H9 (cell line): ENCODE data around the gene UBE3A. TPM values are rescaled to one million over a fixed set of nuclear protein-coding genes. Genes with fewer than 3 reads are reported as not detected.
A peak's percentile ranks its signal among the peaks of the same experiment; 100 is the strongest.

Experiments
- DNase-seq: peaks from one replicate; pipeline ENCODE4 v3.0.0-alpha.2; 2017
- H2AFZ ChIP-seq: one replicate; pipeline ENCODE4 v1.6.1; 2013; ENCODE audit warnings: mild to moderate bottlenecking, low read length, control low read depth, moderate library complexity
- H2AK5ac ChIP-seq: 2 replicates; pipeline ENCODE4 v1.6.1; 2013; ENCODE audit warnings: low read length, control low read depth, mixed read lengths; ENCODE audit not compliant: insufficient read length
- H2BK120ac ChIP-seq: one replicate; pipeline ENCODE4 v1.6.1; 2013; ENCODE audit warnings: low read depth, mild to moderate bottlenecking, low read length, control low read depth, inconsistent platforms; ENCODE audit not compliant: poor library complexity, severe bottlenecking
- H2BK12ac ChIP-seq: 2 replicates; pipeline ENCODE4 v1.6.1; 2013; ENCODE audit warnings: low read length, control low read depth, mixed read lengths, low read depth; ENCODE audit not compliant: insufficient read length
- H2BK15ac ChIP-seq: 2 replicates; pipeline ENCODE4 v1.6.1; 2013; ENCODE audit warnings: low read depth, low read length, control low read depth
- H2BK20ac ChIP-seq: one replicate; pipeline ENCODE4 v1.6.1; 2013; ENCODE audit warnings: low read depth, mild to moderate bottlenecking, low read length, control low read depth, inconsistent platforms; ENCODE audit not compliant: poor library complexity, severe bottlenecking
- H2BK5ac ChIP-seq: 2 replicates; pipeline ENCODE4 v1.6.1; 2013; ENCODE audit warnings: low read length, control low read depth, mixed read lengths; ENCODE audit not compliant: insufficient read length
- H3K14ac ChIP-seq: 2 replicates; pipeline ENCODE4 v1.6.1; 2013; ENCODE audit warnings: low read length, control low read depth; ENCODE audit not compliant: insufficient read depth
- H3K18ac ChIP-seq: 2 replicates; pipeline ENCODE4 v1.6.1; 2013; ENCODE audit warnings: low read depth, mild to moderate bottlenecking, mixed read lengths, low read length, control low read depth; ENCODE audit not compliant: insufficient read length
- H3K23ac ChIP-seq: 2 replicates; pipeline ENCODE4 v1.6.1; 2013; ENCODE audit warnings: low read length, control low read depth, mixed read lengths, low read depth; ENCODE audit not compliant: insufficient read length
- H3K23me2 ChIP-seq: 2 replicates; pipeline ENCODE4 v1.6.1; 2013; ENCODE audit warnings: low read depth, mild to moderate bottlenecking, mixed read lengths, low read length, control low read depth; ENCODE audit not compliant: insufficient read length, poor library complexity, severe bottlenecking
- H3K27ac ChIP-seq: 2 replicates; pipeline ENCODE4 v1.5.1; 2013; ENCODE audit warnings: low read length, control low read depth, mixed read lengths, low read depth; ENCODE audit not compliant: insufficient read length
- H3K27me3 ChIP-seq: 2 replicates; pipeline ENCODE4 v1.6.1; 2013; ENCODE audit warnings: low read length, control low read depth, inconsistent platforms; ENCODE audit not compliant: insufficient read depth
- H3K4ac ChIP-seq: 2 replicates; pipeline ENCODE4 v1.6.1; 2013; ENCODE audit warnings: low read depth, mild to moderate bottlenecking, control low read depth, inconsistent platforms, low read length, moderate library complexity
- H3K4me1 ChIP-seq: 2 replicates; pipeline ENCODE4 v1.6.1; 2013; ENCODE audit warnings: low read length, control low read depth, inconsistent platforms; ENCODE audit not compliant: insufficient read depth
- H3K4me2 ChIP-seq: 2 replicates; pipeline ENCODE4 v1.6.1; 2013; ENCODE audit warnings: low read length, control low read depth, mixed read lengths; ENCODE audit not compliant: insufficient read length, insufficient read depth
- H3K56ac ChIP-seq: 2 replicates; pipeline ENCODE4 v1.6.1; 2013; ENCODE audit warnings: low read depth, mild to moderate bottlenecking, mixed read lengths, low read length, control low read depth; ENCODE audit not compliant: insufficient read length
- H3K79me1 ChIP-seq: 2 replicates; pipeline ENCODE4 v1.6.1; 2013; ENCODE audit warnings: low read depth, mild to moderate bottlenecking, moderate library complexity, low read length, control low read depth, inconsistent platforms; ENCODE audit not compliant: insufficient read depth, poor library complexity, severe bottlenecking
- H3K79me2 ChIP-seq: 2 replicates; pipeline ENCODE4 v1.6.1; 2013; ENCODE audit warnings: low read length, control low read depth, inconsistent platforms; ENCODE audit not compliant: insufficient read depth
- H3K9ac ChIP-seq: 2 replicates; pipeline ENCODE4 v1.6.1; 2013; ENCODE audit warnings: low read length, control low read depth, mixed read lengths; ENCODE audit not compliant: insufficient read length; ENCODE audit errors: extremely low read depth
- H3K9me3 ChIP-seq: one replicate; pipeline ENCODE4 v1.6.1; 2013; ENCODE audit warnings: low read depth, low read length, inconsistent platforms; ENCODE audit not compliant: control insufficient read depth
- H3T11ph ChIP-seq: one replicate; pipeline ENCODE4 v1.6.1; 2013; ENCODE audit warnings: mild to moderate bottlenecking, low read length, control low read depth, inconsistent platforms
- H4K20me1 ChIP-seq: one replicate; pipeline ENCODE4 v1.6.1; 2013; ENCODE audit not compliant: control insufficient read depth, insufficient read length, insufficient read depth
- H4K5ac ChIP-seq: 2 replicates; pipeline ENCODE4 v1.6.1; 2013; ENCODE audit warnings: low read depth, mild to moderate bottlenecking, mixed read lengths, low read length, control low read depth; ENCODE audit not compliant: insufficient read length
- H4K8ac ChIP-seq: replicated peaks from 2 replicates; pipeline ENCODE4 v1.6.1; 2013; ENCODE audit warnings: low read length, control low read depth, mixed read lengths, low read depth; ENCODE audit not compliant: insufficient read length
- H4K91ac ChIP-seq: 2 replicates; pipeline ENCODE4 v1.6.1; 2013; ENCODE audit warnings: low read depth, mild to moderate bottlenecking, moderate library complexity, mixed read lengths, low read length, control low read depth; ENCODE audit not compliant: insufficient read length
- H3K27ac Mint-ChIP-seq, 3 experiments: 2 replicates in 2 of 3; 3 replicates in 1 of 3; pipeline ENCODE4 v1.8.0; 2020 to 2021; ENCODE audit warnings: mixed read lengths in 3 of 3, mild to moderate bottlenecking in 1 of 3, moderate library complexity in 1 of 3
- H3K27me3 Mint-ChIP-seq: 2 replicates; pipeline ENCODE4 v1.8.0; 2021; ENCODE audit warnings: low read depth, mild to moderate bottlenecking, moderate library complexity, mixed read lengths
- H3K36me3 Mint-ChIP-seq, 3 experiments: 2 replicates in 2 of 3; 3 replicates in 1 of 3; pipeline ENCODE4 v1.8.0; 2020 to 2021; ENCODE audit warnings: low read depth in 3 of 3, mixed read lengths in 3 of 3; ENCODE audit not compliant: insufficient read depth in 1 of 3
- H3K4me1 Mint-ChIP-seq, 2 experiments: 2 replicates each; pipeline ENCODE4 v1.8.0; 2020; ENCODE audit warnings: mixed read lengths in 2 of 2
- H3K4me3 Mint-ChIP-seq, 2 experiments: 2 replicates in 1 of 2; 3 replicates in 1 of 2; pipeline ENCODE4 v1.8.0; 2020 to 2021; ENCODE audit warnings: mild to moderate bottlenecking in 2 of 2, mixed read lengths in 2 of 2, moderate library complexity in 1 of 2
- H3K9me3 Mint-ChIP-seq, 2 experiments: 2 replicates in 1 of 2; 3 replicates in 1 of 2; pipeline ENCODE4 v1.8.0; 2020; ENCODE audit warnings: mild to moderate bottlenecking in 2 of 2, mixed read lengths in 2 of 2, moderate library complexity in 1 of 2
- CTCF ChIP-seq: fragments of 200-600 bp; sonication (generic); conservative IDR thresholded peaks from 3 replicates; pipeline ENCODE4 v1.8.0; 2021; ENCODE audit warnings: antibody characterized with exemption, mild to moderate bottlenecking
- total RNA-seq: library from RNA; stranded (reverse); gene quantifications from 2 replicates; pipeline ENCODE4 v1.2.1, GENCODE V29; 2021

Gene UBE3A
- total RNA-seq, 1 experiment from 2014 or later, result 108 TPM

DNA sequence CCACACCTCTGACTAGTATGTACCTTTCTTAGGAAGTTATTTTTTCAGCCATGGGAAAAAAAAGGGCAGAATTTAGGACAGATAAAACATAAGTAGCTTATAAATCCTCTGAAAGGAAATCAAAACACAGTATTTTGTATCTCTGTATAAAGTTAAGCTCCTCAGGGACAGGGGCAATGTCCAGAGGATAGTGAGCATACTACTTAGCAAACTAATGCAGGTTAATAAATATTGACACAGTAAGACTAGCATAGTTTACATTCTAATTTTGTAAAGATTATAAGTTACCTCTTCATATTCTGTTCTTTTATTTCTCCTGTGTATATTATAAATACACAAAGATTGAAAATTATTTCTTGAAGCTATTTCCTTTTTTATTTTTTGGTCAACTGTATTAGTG lies 2.1 kb downstream of the UBE3A start:
- H3K27ac ChIP-seq, result no peak overlapping the region
- DNase-seq, result no peak
- H2AFZ ChIP-seq, result no peak overlapping the region
- H2BK15ac ChIP-seq, result no peak overlapping the region
- peaks cover 8% of the 10 kb centered on the region for H3K23me2 ChIP-seq
- H4K20me1 ChIP-seq, result no peaks in the 10 kb centered on the region
- H3K4me3 Mint-ChIP-seq, result peak overlapping the region; percentile 93 to 97
- peaks cover 48% of the 10 kb centered on the region; the same call in 1 of the 2 replicates for H3K79me2 ChIP-seq
- H3K4me2 ChIP-seq, result peak overlapping the region; percentile 21
- no peak for TF ChIP-seq CTCF
- H3K9ac ChIP-seq, result no peak overlapping the region
- H2BK5ac ChIP-seq, result no peak overlapping the region
- H4K8ac ChIP-seq, result no peak overlapping the region
- H3K23ac ChIP-seq, result no peak overlapping the region
- no peaks in the 10 kb centered on the region for H3K27me3 ChIP-seq
- no peak overlapping the region for H3K18ac ChIP-seq
- no peak overlapping the region for H4K91ac ChIP-seq
- H3K9me3 Mint-ChIP-seq, result no peaks in the 10 kb centered on the region
- H3K27ac Mint-ChIP-seq, result no peak overlapping the region
- H2AK5ac ChIP-seq, result no peak overlapping the region
- no peaks in the 10 kb centered on the region; a peak in 1 of 7 replicates for H3K36me3 Mint-ChIP-seq
- no peaks in the 10 kb centered on the region for H3K27me3 Mint-ChIP-seq
- H3K9me3 ChIP-seq, result no peaks in the 10 kb centered on the region
- no peak overlapping the region for H3K56ac ChIP-seq
- no peak overlapping the region for H4K5ac ChIP-seq
- no peak overlapping the region for H3K4ac ChIP-seq
- no peak overlapping the region for H2BK12ac ChIP-seq
- H2BK120ac ChIP-seq, result no peak overlapping the region
- H3K4me1 ChIP-seq, result no peaks in the 10 kb centered on the region
- H3T11ph ChIP-seq, result no peak overlapping the region
- no peak overlapping the region for H2BK20ac ChIP-seq
- H3K79me1 ChIP-seq, result no peaks in the 10 kb centered on the region
- H3K14ac ChIP-seq, result no peak overlapping the region
- H3K4me1 Mint-ChIP-seq, result peaks cover 37 to 38% of the 10 kb centered on the region in 2 experiments
